ENCODE data around the gene PEX11B.
"Not testable (repeated sequence)": the region's sequence is repeated elsewhere in the genome, so short reads cannot be mapped to it uniquely, and the experiment has no call there.

The PEX11B gene

GRCh38 chr1:145951526-145951925, 33.0 kb upstream of the PEX11B start:
- no peak for DNase-seq

- DNase-seq: no peak
Measured at GRCh38 chr1:145949219-145949618, 30.7 kb upstream of the PEX11B start.

GRCh38 chr1:145947551-145947950, 29.0 kb upstream of the PEX11B start:
- no peak for DNase-seq

DNA sequence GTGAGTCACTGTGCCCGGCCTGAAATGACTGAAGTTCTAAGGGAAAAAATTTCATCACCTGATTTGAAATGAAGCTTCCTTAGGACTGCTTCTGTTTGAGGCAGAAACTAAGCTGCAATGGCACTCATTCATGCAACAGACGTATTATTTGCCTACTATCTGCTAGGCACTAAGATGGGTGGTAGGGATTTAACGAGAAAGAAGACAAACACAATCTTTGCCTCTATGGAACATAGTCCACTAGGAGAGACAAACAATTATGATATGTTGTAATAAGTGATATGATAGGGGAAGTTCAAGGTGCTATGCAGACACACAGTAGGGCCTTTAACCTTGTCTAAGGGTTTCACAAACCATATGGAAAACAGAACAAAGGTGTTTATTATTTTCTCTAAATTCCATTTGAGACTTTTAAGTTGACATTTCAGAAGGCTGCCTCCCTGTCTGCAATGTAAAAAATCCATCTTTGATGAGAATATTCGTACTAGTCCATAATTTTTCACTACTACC, 28.0 kb upstream of the PEX11B start:
- no peak for DNase-seq

GRCh38 chr1:145944532-145944931, 26.0 kb upstream of the PEX11B start:
- no peak for DNase-seq

- DNase-seq: no peak
Measured at GRCh38 chr1:145942871-145943270, 24.4 kb upstream of the PEX11B start.

GRCh38 chr1:145942405-145942804, 23.9 kb upstream of the PEX11B start:
- no peak for DNase-seq

GRCh38 chr1:145937436-145937835, 18.9 kb upstream of the PEX11B start:
- no peak for DNase-seq

GRCh38 chr1:145936247-145936646, 17.7 kb upstream of the PEX11B start:
- no peak for DNase-seq

- DNase-seq: no peak
Measured at GRCh38 chr1:145935708-145936107, 17.2 kb upstream of the PEX11B start.

DNA sequence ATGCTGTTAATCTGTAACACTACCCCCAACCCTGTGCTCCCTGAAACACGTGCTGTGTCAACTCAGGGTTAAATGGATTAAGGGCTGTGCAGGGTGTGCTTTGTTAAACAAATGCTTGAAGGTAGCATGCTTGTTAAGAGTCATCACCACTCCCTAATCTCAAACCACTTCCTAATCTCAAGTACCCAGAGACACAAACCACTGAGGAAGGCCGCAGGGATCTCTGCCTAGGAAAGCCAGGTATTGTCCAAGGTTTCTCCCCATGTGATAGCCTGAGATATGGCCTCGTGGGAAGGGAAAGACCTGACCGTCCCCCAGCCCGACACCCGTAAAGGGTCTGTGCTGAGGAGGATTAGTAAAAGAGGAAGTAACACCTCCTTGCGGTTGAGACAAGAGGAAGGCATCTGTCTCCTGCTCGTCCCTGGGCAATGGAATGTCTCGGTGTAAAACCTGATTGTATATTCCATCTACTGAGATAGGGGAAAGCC, 14.0 kb upstream of the PEX11B start:
- DNase-seq: peak; percentile 39

DNA sequence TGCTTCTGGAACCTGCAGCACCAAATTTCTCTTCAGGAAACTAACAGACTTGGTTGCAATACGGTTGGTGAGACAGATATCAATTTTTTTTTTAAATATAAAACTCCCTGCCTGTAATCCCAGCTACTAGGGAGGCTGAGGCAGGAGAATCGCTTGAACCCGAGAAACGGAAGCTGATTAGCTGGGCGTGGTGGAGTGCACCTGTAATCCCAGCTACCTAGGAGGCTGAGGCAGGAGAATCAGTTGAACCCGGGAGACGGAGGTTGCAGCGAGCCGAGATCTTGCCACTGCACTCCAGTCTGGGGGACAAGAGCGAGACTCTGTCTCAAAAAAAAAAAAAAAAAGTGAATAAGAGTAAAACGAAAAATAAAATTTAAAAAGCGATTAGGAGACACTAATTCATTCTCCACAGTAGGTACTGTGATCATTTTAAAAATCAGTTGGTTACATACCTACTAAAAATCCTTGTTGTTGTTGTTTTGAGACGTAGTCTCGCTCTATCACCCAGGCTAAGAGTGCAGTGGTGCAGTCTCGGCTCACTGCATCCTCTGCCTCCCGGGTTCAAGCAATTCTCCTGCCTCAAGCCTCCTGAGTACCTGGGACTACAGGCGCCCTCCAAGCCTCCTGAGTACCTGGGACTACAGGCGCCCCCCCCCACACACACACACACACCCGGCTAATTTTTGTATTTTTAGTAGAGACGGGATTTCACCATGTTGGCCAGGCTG, 9.6 kb upstream of the PEX11B start:
- DNase-seq: no peak

GRCh38 chr1:145927063-145927886, 8.8 kb upstream of the PEX11B start, which contains the start of gene RBM8A:
Gene RBM8A (minus strand): TSS chr1:145927484. CDS start chr1:145927426, 58 bp downstream.
- peak; percentile 96 for DNase-seq

DNA sequence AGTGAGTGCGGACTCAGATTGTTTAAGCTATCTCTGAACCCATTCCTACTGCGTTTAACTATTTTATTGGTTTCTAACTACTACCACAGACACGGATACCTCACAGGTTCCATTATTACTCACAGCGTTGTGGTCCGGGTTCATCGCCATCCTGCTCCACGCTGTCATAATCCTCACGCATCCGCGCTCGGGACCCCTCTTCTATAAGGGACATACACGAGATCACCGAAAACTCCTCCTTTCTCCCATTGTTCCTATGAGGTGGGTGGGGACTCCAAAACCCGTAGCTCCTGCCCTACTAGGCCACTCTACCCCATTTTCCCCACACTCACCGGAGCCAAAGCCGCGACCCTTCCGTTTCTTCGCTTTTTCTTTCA, 8.2 kb upstream of the PEX11B start:
- DNase-seq: no peak

DNA sequence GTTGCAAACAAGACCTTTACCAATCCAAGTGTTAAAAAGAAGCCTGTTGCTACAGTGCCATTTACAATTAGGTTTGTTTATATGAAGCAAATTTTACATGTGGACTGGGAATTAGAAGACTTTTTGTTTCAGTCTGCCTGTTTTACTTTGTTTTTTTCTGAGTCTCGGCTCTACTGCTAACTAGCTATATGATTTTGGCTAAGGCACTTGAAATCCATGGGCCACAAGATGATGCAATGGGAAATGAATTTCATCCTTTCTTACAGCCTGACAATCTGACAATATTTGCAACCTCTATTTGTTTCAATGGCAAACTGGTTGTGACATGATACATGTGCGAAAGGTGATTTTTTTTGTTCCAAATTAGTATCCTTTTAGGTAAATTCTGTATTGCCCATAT, 3.7 kb upstream of the PEX11B start:
- no peak for DNase-seq

DNA sequence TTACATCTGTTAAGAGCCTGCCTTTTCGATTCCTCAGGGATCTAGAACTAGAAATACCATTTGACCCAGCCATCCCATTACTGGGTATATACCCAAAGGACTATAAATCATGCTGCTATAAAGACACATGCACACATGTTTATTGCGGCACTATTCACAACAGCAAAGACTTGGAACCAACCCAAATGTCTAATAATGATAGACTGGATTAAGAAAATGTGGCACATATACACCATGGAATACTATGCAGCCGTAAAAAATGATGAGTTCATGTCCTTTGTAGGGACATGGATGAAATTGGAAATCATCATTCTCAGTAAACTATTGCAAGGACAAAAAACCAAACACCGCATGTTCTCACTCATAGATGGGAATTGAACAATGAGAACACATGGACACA, 1.8 kb upstream of the PEX11B start:
- not testable (repeated sequence) for DNase-seq

- peak; percentile 23 for DNase-seq
Measured at GRCh38 chr1:145918992-145919939, 749 bp upstream of the PEX11B start.

DNA sequence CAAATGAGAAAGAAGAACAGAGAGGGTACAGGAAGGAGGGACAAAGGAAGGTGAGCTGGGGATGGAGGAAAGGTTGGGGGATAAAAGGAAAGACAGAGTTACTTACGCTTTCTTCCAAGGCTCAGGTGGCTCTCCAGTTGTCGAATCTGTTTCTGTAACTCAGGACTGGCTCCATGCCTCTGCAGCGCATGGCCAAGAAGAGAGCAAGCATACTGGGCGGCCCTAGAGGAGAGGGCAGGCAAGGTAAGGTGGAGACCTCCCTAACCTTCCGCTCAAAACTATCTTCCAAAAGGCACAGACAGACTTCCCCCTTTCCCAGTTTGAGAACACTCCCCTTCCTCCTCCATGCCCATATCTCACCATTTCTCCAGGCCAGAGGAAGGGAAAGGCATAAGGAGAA, 922 bp downstream of the PEX11B start:
- no peak for DNase-seq

DNA sequence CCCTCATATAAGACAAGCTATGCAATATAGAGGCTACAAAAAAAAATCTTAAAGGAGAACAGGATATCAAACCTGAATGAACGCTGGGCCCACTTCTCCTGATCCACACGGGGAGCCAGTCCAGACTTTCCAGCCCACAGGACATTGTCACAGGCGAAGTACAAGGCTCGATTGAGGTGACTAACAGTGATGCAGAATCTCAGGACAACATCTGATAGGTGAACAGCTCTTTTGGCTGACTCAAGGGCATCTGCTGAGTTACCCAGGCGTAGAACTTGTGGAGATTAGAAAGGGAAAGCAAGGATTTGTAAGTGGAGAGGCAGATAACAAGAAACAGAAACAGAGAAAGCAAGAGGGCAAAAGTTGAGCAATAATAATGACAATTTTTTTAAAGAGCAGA, 1.8 kb downstream of the PEX11B start:
- no peak for DNase-seq

DNA sequence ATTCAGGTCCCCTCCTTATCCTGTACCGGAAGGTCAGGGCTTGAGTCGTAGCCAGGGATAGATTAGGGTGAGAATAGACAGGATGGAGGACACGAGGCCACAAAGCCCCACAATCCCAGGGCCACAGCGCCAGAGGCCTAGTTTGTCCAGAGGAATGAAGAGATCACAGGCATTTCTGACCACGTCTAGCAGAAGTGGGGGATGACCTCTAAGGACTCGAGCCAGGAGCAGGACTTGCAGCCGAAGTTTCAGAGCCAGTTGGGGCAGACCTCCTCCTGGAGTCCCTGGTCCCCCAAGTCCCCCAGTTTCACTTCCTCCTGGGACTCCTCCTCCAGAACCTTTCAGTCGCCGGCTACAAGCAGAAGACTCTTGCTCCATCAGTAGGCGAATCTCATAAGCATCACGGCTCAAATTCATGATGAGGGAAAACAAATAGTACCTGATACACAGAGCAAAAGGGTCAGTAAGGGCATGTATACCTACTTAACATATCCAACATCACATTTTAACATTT, 6.3 kb downstream of the PEX11B start:
- no peak for DNase-seq

GRCh38 chr1:145908653-145909052, 9.9 kb downstream of the PEX11B start:
- DNase-seq: no peak

GRCh38 chr1:145906954-145907753, 11.4 kb downstream of the PEX11B start:
- no peak for DNase-seq

Measured in CD4-positive, alpha-beta T cell treated with Interferon gamma for 1 hour (primary cell).